ENCODE data around the gene CCDC171. TPM values are rescaled to one million over a fixed set of nuclear protein-coding genes. Genes with fewer than 3 reads are reported as not detected.

Gene CCDC171
- total RNA-seq, 6 experiments from 2014 or later, result 0.42 to 0.80 (median 0.45) TPM

- no peak overlapping the region for H3K27ac ChIP-seq
- WGBS (ENCODE audit: insufficient coverage, low coverage, low lambda C conversion rate, missing lambda C conversion rate), result 90% methylated on average over 2 of the region's 2 CpGs
- no peaks in the 10 kb centered on the region for H3K27me3 ChIP-seq
- no peak for ATAC-seq
- TF ChIP-seq POLR2A (IDR thresholded peaks at IDR 0.05) (no peak), CTCF (IDR thresholded peaks at IDR 0.05) (no peak)
- H3K4me1 ChIP-seq, result no peaks in the 10 kb centered on the region
- intact Hi-C loops (cut with DNase I), result no loop called here
- H3K4me3 ChIP-seq, result no peak overlapping the region
- H3K36me3 ChIP-seq, result no peaks in the 10 kb centered on the region
- H3K9me3 ChIP-seq, result no peaks in the 10 kb centered on the region
- DNase-seq, result no peak
Observed at GRCh38 chr9:15965246-15965745, 412.5 kb downstream of the CCDC171 start.

GRCh38 chr9:15966471-15966870 is 413.6 kb downstream of the CCDC171 start:
- intact Hi-C loops (cut with DNase I), result no loop called here
- no peaks in the 10 kb centered on the region for H3K36me3 ChIP-seq
- H3K4me3 ChIP-seq, result no peak overlapping the region
- TF ChIP-seq POLR2A (IDR thresholded peaks at IDR 0.05) (no peak), CTCF (IDR thresholded peaks at IDR 0.05) (no peak)
- ATAC-seq (no peak), DNase-seq (no peak)
- H3K9me3 ChIP-seq, result no peaks in the 10 kb centered on the region
- no peaks in the 10 kb centered on the region for H3K27me3 ChIP-seq
- 89% methylated on average over 1 of the region's 1 CpG for WGBS (ENCODE audit: insufficient coverage, low coverage, low lambda C conversion rate, missing lambda C conversion rate)
- no peak overlapping the region for H3K27ac ChIP-seq
- H3K4me1 ChIP-seq, result no peaks in the 10 kb centered on the region

GRCh38 chr9:15967068-15967467 is 414.2 kb downstream of the CCDC171 start:
- Histone ChIP-seq H3K36me3 (no peaks in the 10 kb centered on the region), H3K4me3 (no peak overlapping the region), H3K4me1 (no peaks in the 10 kb centered on the region), H3K27me3 (no peaks in the 10 kb centered on the region), H3K9me3 (no peaks in the 10 kb centered on the region), H3K27ac (no peak overlapping the region)
- intact Hi-C loops (cut with DNase I), result no loop called here
- WGBS (ENCODE audit: insufficient coverage, low coverage, low lambda C conversion rate, missing lambda C conversion rate), result 79% methylated on average over 3 of the region's 3 CpGs
- TF ChIP-seq CTCF (IDR thresholded peaks at IDR 0.05), result no peak
- no peak for TF ChIP-seq POLR2A (IDR thresholded peaks at IDR 0.05)
- ATAC-seq, result no peak
- DNase-seq, result no peak

GRCh38 chr9:15972760-15973159 is 419.9 kb downstream of the CCDC171 start:
- 79% methylated on average over 4 of the region's 4 CpGs for WGBS (ENCODE audit: insufficient coverage, low coverage, low lambda C conversion rate, missing lambda C conversion rate)
- Histone ChIP-seq H3K4me1 (peaks cover 0 to 5% (median 2%) of the 10 kb centered on the region in 4 donors), H3K27me3 (no peaks in the 10 kb centered on the region), H3K27ac (no peak overlapping the region), H3K4me3 (no peak overlapping the region), H3K9me3 (no peaks in the 10 kb centered on the region), H3K36me3 (no peaks in the 10 kb centered on the region)
- ATAC-seq (no peak), DNase-seq (no peak)
- TF ChIP-seq POLR2A (IDR thresholded peaks at IDR 0.05), result no peak
- TF ChIP-seq CTCF (IDR thresholded peaks at IDR 0.05), result no peak
- intact Hi-C loops (cut with DNase I), result no loop called here

Measured in right lobe of liver (tissue), 6 donors.